BE2C (cell line): Measurements from ENCODE around the gene JAK1.

Source experiments
- DNase-seq: peaks from one replicate; pipeline ENCODE4 v3.0.0-alpha.2; 2020
- H3K27me3 ChIP-seq: fragments of 250-450 bp; sonication (Bioruptor Pico); 2 replicates; pipeline ENCODE4 v1.5.1; 2020; ENCODE audit warnings: mild to moderate bottlenecking
- H3K36me3 ChIP-seq: fragments of 250-450 bp; sonication (Bioruptor Pico); 2 replicates; pipeline ENCODE4 v1.5.1; 2020; ENCODE audit warnings: mild to moderate bottlenecking
- H3K4me1 ChIP-seq: fragments of 250-450 bp; sonication (Bioruptor Pico); 2 replicates; pipeline ENCODE4 v1.5.1; 2020
- H3K4me3 ChIP-seq: 2 replicates; pipeline ENCODE4 v1.5.1; 2011; ENCODE audit warnings: low read depth, low read length
- H3K9me3 ChIP-seq: fragments of 250-450 bp; sonication (Bioruptor Pico); 2 replicates; pipeline ENCODE4 v1.5.1; 2020
- TF ChIP-seq, protein P1 (sequence below): IDR thresholded peaks from 2 replicates; pipeline ENCODE4 v1.5.1; 2012; ENCODE audit warnings: mild to moderate bottlenecking, low read depth, low read length

The JAK1 gene

GRCh38 chr1:64842224-64842623 is 124.1 kb downstream of the JAK1 start:
- Histone ChIP-seq H3K9me3 (no peaks in the 10 kb centered on the region), H3K4me3 (no peak overlapping the region), H3K27me3 (no peaks in the 10 kb centered on the region), H3K36me3 (no peaks in the 10 kb centered on the region; the same call in 1 of the 2 replicates), H3K4me1 (no peaks in the 10 kb centered on the region)
- no peak for DNase-seq
- TF ChIP-seq, protein P1, sequence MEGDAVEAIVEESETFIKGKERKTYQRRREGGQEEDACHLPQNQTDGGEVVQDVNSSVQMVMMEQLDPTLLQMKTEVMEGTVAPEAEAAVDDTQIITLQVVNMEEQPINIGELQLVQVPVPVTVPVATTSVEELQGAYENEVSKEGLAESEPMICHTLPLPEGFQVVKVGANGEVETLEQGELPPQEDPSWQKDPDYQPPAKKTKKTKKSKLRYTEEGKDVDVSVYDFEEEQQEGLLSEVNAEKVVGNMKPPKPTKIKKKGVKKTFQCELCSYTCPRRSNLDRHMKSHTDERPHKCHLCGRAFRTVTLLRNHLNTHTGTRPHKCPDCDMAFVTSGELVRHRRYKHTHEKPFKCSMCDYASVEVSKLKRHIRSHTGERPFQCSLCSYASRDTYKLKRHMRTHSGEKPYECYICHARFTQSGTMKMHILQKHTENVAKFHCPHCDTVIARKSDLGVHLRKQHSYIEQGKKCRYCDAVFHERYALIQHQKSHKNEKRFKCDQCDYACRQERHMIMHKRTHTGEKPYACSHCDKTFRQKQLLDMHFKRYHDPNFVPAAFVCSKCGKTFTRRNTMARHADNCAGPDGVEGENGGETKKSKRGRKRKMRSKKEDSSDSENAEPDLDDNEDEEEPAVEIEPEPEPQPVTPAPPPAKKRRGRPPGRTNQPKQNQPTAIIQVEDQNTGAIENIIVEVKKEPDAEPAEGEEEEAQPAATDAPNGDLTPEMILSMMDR, result no peak

GRCh38 chr1:64841330-64842065 is 124.9 kb downstream of the JAK1 start:
- Histone ChIP-seq H3K4me3 (no peak overlapping the region), H3K27me3 (no peaks in the 10 kb centered on the region), H3K4me1 (no peaks in the 10 kb centered on the region), H3K36me3 (no peaks in the 10 kb centered on the region; the same call in 1 of the 2 replicates), H3K9me3 (no peaks in the 10 kb centered on the region)
- no peak for DNase-seq
- TF ChIP-seq, protein P1, result no peak

DNA sequence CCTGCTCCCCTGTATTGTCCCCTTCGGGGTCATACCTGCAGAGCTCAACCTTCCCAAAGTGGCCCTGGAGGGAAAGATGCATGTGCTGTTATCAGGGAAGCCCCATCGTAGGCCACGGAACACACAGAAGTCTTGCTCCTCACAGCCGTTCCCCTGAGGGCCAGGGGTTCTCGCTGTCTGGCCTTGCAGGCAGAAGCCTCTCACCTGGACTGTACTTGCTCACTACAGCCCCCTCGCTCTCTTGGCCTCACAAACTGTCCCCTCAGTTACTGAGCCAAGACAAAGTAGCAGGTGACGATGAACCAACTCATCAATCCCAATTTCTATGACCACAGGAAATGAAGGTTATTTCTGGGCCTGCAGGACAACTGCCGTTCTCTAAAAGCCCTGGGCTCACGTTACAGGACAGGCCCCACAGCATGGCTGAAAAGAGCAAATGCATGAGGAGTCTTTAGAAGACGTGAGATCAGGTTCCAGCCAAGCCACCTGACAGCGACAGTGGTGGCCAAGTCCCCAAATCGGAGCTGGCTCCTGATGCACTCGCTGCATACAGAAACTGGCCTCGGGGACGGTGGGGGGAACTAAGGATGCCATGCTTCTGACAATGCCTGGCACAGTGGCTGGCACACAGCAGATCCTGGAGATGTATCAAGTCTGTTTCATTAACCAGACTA is 126.5 kb downstream of the JAK1 start:
- H3K27me3 ChIP-seq, result no peaks in the 10 kb centered on the region
- no peaks in the 10 kb centered on the region; the same call in 1 of the 2 replicates for H3K36me3 ChIP-seq
- TF ChIP-seq, protein P1, result no peak
- H3K4me3 ChIP-seq, result no peak overlapping the region
- DNase-seq, result no peak
- no peaks in the 10 kb centered on the region for H3K9me3 ChIP-seq
- no peaks in the 10 kb centered on the region for H3K4me1 ChIP-seq

DNA sequence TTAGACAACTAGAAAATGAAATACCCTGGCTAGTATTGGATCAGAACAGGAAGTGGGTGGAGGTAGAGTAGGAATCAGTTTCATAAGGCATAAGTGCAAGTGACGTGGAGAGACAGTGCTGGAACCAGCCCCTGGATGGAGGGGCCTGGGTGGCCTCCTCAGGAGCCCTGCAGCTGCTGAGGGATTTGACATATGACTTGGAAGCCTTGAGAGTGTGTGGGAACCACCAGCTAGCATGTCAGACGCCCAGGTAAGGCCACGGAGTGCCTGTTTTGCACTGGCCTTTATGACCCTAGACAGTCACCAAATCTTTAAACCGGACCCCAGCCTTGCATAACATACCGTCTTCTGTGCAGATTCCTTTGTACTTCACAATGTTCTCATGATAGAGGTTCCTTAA is 127.1 kb downstream of the JAK1 start:
- TF ChIP-seq, protein P1, result no peak
- DNase-seq, result no peak
- Histone ChIP-seq H3K4me1 (no peaks in the 10 kb centered on the region), H3K27me3 (no peaks in the 10 kb centered on the region), H3K9me3 (no peaks in the 10 kb centered on the region), H3K36me3 (no peaks in the 10 kb centered on the region; the same call in 1 of the 2 replicates), H3K4me3 (no peak overlapping the region)

DNA sequence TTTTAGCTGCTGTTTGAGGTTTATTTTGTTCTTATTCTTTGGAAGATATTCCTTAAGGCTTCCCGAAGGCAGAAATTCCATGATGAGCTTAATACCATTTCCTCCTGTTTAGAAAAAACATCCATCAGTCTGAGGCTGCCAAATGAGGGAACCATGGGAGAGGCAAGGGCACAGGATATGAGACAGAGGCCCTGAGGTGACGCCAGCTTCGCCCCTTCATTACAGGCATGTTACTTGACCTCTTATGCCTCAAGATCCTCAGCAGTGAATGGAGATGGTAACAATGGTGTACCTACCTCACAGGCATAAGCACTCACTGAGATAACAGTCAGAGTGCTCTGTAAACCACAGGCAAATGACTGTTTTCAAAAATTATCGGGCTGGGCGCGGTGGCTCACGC is 127.9 kb downstream of the JAK1 start:
- DNase-seq, result no peak
- Histone ChIP-seq H3K9me3 (no peaks in the 10 kb centered on the region), H3K36me3 (no peaks in the 10 kb centered on the region; the same call in 1 of the 2 replicates), H3K27me3 (no peaks in the 10 kb centered on the region), H3K4me1 (no peaks in the 10 kb centered on the region), H3K4me3 (no peak overlapping the region)
- TF ChIP-seq, protein P1, result no peak

DNA sequence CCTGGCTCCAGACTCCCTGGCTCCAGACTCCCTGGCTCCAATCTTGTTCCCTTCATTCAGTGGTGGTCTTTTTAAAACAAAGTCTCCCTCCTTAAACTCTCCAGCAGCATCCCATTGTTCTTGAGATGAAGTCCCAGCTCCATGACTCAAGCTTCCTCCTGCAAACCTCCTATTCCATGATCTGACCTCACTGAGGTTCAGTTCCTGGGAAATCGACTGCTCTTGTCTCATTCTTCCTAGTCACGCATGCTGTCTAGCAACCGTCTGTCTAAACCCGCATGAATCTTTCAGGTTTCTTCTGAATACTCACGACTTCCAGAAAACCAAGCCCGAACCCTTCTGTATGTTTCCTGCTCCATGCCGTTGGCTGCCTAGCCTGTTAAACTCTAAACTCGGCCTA is 129.5 kb downstream of the JAK1 start:
- TF ChIP-seq, protein P1, result no peak
- no peaks in the 10 kb centered on the region for H3K9me3 ChIP-seq
- H3K4me3 ChIP-seq, result no peak overlapping the region
- no peak for DNase-seq
- H3K4me1 ChIP-seq, result no peaks in the 10 kb centered on the region
- no peaks in the 10 kb centered on the region for H3K27me3 ChIP-seq
- H3K36me3 ChIP-seq, result no peaks in the 10 kb centered on the region; the same call in 1 of the 2 replicates
